ENCODE measurements around the gene EFHC1.
"Not testable (repeated sequence)": the region's sequence is repeated elsewhere in the genome, so short reads cannot be mapped to it uniquely, and the experiment has no call there.

EFHC1 gene, protein sequence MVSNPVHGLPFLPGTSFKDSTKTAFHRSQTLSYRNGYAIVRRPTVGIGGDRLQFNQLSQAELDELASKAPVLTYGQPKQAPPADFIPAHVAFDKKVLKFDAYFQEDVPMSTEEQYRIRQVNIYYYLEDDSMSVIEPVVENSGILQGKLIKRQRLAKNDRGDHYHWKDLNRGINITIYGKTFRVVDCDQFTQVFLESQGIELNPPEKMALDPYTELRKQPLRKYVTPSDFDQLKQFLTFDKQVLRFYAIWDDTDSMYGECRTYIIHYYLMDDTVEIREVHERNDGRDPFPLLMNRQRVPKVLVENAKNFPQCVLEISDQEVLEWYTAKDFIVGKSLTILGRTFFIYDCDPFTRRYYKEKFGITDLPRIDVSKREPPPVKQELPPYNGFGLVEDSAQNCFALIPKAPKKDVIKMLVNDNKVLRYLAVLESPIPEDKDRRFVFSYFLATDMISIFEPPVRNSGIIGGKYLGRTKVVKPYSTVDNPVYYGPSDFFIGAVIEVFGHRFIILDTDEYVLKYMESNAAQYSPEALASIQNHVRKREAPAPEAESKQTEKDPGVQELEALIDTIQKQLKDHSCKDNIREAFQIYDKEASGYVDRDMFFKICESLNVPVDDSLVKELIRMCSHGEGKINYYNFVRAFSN

GRCh38 chr6:52419809-52420667 lies at the start of gene EFHC1:
TSS of gene EFHC1 (plus strand) at chr6:52420342. CDS start at chr6:52420411, 69 bp downstream.
- peak; percentile 98 for DNase-seq (ENCODE audit: low spot score)

DNA sequence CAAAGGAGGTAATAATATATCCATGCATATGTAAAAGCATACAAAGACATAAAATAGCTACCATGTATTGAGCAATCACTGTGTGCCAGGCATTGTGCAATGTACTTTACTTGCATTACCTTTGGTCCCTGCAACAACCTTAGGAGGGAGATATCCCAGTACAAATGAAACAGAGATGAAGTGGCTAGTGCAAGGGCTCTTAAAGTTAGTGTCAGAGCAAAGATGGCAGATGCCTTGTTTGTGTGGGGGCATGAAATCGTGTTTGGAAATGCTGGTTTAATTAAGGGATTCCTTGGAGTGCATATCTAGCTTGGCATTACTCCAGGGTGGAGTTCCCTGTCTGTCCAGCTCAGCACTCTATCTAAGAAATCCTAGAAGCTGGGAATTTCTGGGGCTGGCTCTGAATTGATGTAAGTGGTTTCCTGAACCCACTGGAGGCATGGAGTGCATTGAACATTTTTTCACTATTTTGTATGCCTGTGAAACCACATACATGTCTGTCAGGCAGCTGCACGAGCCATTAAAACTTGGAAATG lies 48.4 kb upstream of the EFHC1 start:
- DNase-seq (ENCODE audit: low spot score) = no peak

- no peak for DNase-seq (ENCODE audit: low spot score)
Observed at GRCh38 chr6:52373151-52373690, 46.9 kb upstream of the EFHC1 start.

DNA sequence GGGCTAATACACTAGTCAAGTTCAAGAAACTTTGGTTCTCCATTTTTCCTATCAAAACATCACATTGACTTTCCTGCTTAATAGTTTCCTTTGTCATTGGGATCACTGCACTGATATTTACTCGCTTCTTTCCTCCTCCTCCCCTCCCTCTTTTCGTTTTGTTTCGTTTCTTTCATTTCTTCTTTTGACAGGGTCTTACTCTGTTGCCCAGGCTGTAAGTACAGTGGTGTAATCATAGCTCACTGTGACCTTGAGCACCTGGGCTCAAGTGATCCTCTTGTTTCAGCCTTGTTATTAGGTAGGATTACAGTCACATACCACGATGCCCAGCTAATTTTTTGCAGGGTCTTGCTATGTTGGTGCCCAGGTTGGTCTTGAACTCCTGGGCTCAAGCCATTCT lies 45.9 kb upstream of the EFHC1 start:
- no peak for DNase-seq (ENCODE audit: low spot score)

- no peak for DNase-seq (ENCODE audit: low spot score)
Observed at GRCh38 chr6:52375780-52376556, 44.2 kb upstream of the EFHC1 start.

DNA sequence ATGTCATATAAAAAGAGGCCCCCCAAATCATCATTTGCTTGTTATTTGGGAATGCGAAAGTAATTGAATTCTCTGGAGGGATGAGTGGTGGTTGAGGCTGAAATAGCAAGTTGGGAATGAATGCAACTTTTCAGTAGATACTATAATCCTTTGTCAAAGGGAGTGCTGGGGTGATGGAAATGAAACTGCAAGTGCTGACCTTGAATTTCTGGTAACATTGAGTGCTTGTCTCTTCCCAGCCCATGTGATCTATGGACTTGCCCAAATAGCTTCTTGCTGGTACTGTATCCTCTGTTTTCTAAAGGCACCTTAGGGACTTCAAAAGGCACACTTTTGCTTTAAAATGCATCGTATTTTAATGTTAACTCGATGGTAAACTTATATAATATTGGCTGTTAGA lies 43.4 kb upstream of the EFHC1 start:
- DNase-seq (ENCODE audit: low spot score) = no peak

GRCh38 chr6:52377538-52378221 lies 42.5 kb upstream of the EFHC1 start:
- no peak for DNase-seq (ENCODE audit: low spot score)

DNA sequence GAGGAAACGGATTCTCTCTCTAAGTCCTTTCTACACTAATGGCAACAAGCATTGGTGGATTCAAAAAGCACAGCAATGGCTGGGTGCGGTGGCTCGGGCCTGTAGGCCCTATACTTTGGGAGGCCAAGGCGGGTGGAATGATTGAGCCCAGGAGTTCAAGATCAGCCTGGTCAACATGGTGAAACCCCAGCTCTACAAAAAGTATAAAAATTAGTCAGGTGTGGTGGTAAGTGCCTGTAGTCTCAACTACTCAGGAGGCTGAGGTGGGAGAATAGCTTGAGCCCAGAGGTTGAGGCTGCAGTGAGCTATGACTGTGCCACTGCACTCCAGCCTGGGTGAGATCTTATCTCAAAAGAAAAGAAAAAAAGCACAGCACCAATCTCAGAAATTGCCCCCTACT lies 38.9 kb upstream of the EFHC1 start:
- DNase-seq (ENCODE audit: low spot score) = no peak

DNA sequence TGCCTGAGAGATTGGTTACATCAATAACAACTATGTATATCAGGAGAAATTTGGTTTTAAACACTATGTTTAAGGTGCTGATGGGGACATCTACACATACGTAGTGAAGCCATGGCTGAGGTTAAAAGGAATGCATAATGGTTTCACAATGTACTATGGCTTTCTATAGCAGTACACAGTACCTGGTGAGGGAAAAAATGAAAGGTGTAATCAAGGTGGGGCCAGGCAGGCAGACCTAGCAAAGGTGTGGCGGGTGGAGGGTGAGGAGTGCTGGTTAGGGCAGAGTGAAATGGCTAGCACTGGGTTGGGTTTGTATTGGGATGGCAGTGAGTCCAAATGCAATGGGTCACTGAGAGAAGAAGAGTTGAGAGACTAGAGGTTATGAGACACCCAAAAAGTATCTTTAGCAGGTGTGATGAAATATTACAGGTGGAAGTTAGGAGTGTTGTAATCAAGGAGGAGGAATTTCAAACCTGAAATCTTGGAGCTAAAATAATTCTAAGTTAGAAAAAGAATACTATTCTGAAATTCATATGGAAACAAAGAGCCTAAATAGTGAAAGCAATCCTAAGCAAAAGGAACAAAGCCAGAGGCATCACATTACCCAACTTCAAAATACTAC lies 35.9 kb upstream of the EFHC1 start:
- no peak for DNase-seq (ENCODE audit: low spot score)

- DNase-seq (ENCODE audit: low spot score) = no peak
Observed at GRCh38 chr6:52385074-52385473, 35.1 kb upstream of the EFHC1 start.

DNA sequence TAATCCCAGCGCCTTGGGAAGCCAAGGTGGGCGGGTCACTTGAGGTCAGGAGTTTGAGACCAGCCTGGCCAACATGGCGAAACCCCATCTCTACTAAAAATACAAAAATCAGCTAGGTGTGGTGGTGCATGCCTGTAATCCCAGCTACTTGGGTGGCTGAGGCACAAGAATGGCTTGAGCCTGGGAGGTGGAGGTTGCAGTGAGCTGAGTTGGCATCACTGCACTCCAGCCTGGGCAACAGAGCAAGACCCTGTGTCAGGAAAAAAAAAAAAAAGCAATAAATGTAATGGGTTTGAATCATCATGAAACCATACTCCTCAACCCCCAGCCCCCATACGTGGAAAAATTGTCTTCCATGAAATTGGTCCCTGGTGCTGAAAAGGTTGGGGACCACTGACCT lies 32.0 kb upstream of the EFHC1 start:
- DNase-seq (ENCODE audit: low spot score) = not testable (repeated sequence)

GRCh38 chr6:52388790-52389189 lies 31.4 kb upstream of the EFHC1 start:
- DNase-seq (ENCODE audit: low spot score) = no peak

- no peak for DNase-seq (ENCODE audit: low spot score)
Observed at GRCh38 chr6:52389264-52389625, 30.9 kb upstream of the EFHC1 start.

- no peak for DNase-seq (ENCODE audit: low spot score)
Observed at GRCh38 chr6:52389626-52390360, 30.3 kb upstream of the EFHC1 start.

DNA sequence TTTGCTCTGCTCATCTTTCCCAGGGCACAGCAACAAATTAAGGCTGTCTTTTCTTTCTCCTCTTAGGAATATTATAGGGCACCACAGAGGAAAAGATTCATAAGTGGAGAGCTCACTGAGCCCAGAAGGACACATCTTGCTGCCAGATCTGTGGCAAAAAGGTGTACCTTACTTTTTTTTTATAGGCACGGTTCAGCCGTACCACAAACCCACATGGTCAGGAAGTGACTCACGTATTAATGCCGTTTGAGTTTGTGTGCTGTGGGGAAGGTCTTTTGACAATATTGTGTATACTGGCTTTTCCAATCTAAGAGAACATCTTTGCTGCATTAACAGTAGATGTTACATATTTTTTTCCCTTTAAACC lies 29.8 kb upstream of the EFHC1 start:
- DNase-seq (ENCODE audit: low spot score) = no peak

GRCh38 chr6:52391599-52391998 lies 28.5 kb upstream of the EFHC1 start:
- DNase-seq (ENCODE audit: low spot score) = no peak

DNA sequence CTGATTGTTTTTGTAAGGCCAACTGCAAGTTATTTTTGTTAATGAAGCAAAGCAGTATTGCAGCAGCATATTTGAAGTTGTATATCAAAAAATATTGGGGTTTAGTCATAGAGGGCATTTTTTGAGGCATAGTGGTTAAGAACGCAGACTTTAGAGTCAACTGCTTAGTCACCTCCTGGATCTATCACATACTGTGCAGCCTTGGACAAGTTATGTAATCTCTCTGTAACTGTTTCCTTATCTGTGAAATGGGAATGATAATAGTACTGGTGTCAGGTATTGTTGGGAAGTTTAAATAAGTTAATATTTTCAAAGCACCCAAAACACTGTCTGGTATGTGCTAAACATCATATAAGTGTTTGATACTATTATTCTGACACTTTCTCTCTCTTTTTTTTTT lies 27.2 kb upstream of the EFHC1 start:
- DNase-seq (ENCODE audit: low spot score) = no peak

DNA sequence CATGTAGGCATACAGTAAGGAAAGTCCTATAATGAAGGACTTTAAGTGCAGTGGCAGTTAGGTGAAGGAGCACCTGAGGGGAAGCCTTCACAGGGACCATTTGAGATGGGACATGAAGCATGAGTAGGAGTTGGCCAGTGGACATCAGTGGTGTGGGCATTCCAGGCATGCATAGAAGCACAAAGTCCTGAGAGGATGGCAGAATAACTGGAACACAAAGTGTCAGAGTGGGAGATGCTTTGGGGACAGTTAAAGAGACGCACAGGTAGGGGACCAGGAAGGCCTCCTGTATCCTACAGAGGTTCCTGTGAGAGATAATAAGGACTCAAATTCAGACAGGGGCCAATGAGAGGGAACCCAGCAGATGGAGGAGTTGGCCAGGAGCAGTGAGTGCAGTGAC lies 26.4 kb upstream of the EFHC1 start:
- no peak for DNase-seq (ENCODE audit: low spot score)

DNA sequence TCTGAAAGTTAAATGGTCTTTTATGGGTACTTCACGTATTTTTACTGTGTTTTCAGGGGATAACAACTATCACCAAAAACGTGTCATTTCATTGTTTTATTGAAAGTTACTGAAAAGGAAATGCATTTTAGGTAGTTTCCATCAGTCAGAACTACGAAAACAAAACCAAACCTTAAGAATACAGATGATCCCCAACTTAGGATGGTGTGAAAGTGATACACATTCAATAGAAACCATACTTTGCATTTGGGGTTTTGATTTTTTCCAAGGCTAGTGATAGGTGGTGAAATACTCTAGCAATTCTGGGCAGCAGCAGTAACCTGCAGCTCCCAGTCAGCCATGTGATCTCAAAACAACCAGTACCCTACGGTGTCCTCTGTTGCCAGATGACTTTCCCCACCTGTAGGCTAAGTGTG lies 25.9 kb upstream of the EFHC1 start:
- no peak for DNase-seq (ENCODE audit: low spot score)

GRCh38 chr6:52395969-52396368 lies 24.2 kb upstream of the EFHC1 start:
- no peak for DNase-seq (ENCODE audit: low spot score)
